OCI-M1 (cell line): ENCODE measurements around the gene TIFAB.

Experiments
- DNase-seq: peaks from one replicate; lab custom pipeline; 2025; lab: John Stamatoyannopoulos, UW

The TIFAB gene

DNA sequence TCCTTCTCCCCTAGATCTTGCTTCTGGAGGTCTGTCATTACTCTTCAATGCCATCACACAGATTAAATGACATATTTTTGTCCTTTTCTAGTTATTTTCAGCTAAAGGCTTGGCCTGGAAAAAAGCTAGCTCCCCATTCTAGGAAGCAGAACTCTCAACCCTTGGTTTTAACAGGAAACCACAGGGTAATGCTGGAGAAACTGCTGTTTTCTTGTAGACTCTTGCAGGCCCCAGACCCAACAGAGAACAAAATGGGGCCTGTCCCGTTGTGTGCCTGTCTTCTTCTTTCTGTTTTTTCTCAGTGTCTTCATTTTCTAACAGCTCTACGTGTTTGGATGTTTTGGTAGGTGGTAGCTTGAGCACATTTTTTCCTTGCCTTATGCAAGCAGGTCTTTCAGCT is 26.5 kb downstream of the TIFAB start:
- no peak for DNase-seq

DNA sequence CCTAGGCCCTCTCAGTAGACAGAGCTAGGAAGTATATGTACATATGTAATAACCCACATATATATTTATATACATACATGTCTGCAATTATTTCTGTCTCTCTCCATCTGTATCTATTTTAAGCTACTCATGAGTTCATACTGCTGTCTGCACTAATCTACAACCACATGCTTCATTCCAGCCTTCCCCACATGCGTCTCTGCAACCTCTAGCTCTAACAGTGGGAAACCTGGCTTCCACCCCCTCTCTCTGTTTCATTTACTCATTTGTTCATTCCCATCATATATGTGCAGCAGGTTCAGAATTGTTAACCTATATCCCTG is 28.3 kb downstream of the TIFAB start:
- DNase-seq = no peak

- peak; percentile 51 for DNase-seq
Observed at GRCh38 chr5:135423146-135423845, 28.9 kb downstream of the TIFAB start.

- no peak for DNase-seq
Observed at GRCh38 chr5:135422419-135422818, 29.7 kb downstream of the TIFAB start.

DNA sequence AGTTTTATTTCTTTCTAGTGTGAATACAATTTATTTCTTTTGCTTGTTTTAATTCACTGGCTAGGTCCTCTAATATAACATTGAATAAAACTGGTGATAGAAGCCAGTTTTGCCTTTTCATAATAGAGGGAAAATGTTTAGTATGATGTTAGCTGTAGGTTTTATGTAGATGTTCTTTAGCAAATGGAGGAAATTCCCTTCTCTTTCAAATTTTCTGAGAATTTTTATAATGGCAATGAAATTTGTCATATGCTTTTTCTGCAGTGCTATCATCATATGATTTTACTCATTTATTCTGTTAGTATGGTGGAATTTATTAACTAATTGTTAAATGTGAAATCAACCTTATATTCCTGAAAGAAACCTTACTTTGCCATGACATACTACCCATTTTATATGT is 35.1 kb downstream of the TIFAB start:
- no peak for DNase-seq

DNA sequence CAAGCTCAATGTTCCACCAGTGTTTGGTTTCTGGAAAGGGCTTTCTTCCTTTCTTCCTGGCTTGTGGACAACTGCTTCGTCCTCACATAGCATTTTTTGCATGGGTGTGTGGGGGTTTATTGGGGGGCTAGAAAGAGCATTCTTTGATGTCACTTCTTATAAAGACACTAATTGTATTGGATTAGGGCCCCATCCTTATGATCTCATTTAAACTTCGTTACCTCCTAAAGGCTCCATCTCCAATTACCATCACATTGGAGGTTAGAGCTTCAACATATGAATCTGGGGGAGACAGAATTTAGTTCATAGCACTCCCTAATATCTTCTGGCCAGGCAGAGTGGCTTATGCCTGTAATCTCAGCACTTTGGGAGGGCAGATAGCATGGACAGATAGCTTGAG is 47.1 kb downstream of the TIFAB start:
- no peak for DNase-seq

DNA sequence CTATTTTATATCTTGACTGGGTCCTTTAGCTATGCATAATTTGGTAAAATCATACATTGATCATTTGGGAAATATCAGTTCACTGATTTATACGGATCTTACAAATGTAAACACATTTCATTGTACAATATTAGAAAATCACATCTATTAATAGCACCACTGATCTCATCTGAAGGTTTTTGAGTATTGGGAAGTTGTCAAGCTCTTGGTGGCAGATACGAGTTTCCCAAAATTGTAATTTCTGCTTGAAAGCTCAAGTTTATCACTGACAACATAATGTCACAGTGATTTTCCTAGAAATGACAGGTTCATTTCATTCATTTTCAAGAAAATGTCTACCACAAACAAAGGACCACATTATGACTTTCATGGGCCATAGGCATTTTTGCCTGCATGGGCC is 50.1 kb downstream of the TIFAB start:
- DNase-seq = no peak

GRCh38 chr5:135400866-135401265 is 51.3 kb downstream of the TIFAB start:
- no peak for DNase-seq

GRCh38 chr5:135399794-135400542 is 52.2 kb downstream of the TIFAB start:
- DNase-seq = peak; percentile 72

- peak; percentile 88 for DNase-seq
Observed at GRCh38 chr5:135398855-135399793, 53.0 kb downstream of the TIFAB start, which contains the start of gene MACROH2A1. MACROH2A1 (minus strand) TSS chr5:135399231; CDS start chr5:135389093, 10,138 bp downstream.

GRCh38 chr5:135398160-135398854 is 53.8 kb downstream of the TIFAB start:
- peak; percentile 40 for DNase-seq
